ENCODE measurements around the gene CEP85. TPM values are rescaled to one million over a fixed set of nuclear protein-coding genes. Genes with fewer than 3 reads are reported as not detected.
A peak's percentile ranks its signal among the peaks of the same experiment; 100 is the strongest.

Gene CEP85
- total and polyA plus RNA-seq, 10 of the 15 experiments (the other 5 are each of a cell fraction or from before 2014, with no cell fraction given) = 8.4 to 26.8 (median 21.5) TPM

GRCh38 chr1:26318338-26319064 lies 84.5 kb downstream of the CEP85 start (continued):
- no peak for TF ChIP-seq SKIL (IDR thresholded peaks at IDR 0.05; ENCODE audit: low read depth, poor library complexity, severe bottlenecking)
- TF ChIP-seq ATF2 (IDR thresholded peaks at IDR 0.05; ENCODE audit: low read length) = no peak
- TF ChIP-seq BRCA1 (IDR thresholded peaks at IDR 0.05; ENCODE audit: low read depth, low read length) = no peak
- TF ChIP-seq YBX1 (IDR thresholded peaks at IDR 0.05) = no peak
- TF ChIP-seq CHD2 (IDR thresholded peaks at IDR 0.05; ENCODE audit: borderline replicate concordance, low read depth, low read length) = peak; percentile 59; the same call in 1 of the 2 replicates
- TF ChIP-seq MEF2B (IDR thresholded peaks at IDR 0.05; ENCODE audit: partially characterized antibody, poor library complexity, severe bottlenecking) = no peak
- TF ChIP-seq CBFB (IDR thresholded peaks at IDR 0.05; ENCODE audit: low read depth) = no peak
- TF ChIP-seq E2F8 (IDR thresholded peaks at IDR 0.05; ENCODE audit: low read depth, partially characterized antibody) = no peak
- TF ChIP-seq MXI1 (IDR thresholded peaks at IDR 0.05; ENCODE audit: low read depth, low read length) = 0 out of 2 replicates have a peak, but pooled peaks have one; percentile 19
- peak; percentile 25; the same call in 1 of the 2 replicates for TF ChIP-seq DPF2 (IDR thresholded peaks at IDR 0.05)
- 0 out of 2 replicates have a peak, but pooled peaks have one; percentile 28 for TF ChIP-seq HDGF (IDR thresholded peaks at IDR 0.05)
- TF ChIP-seq CREM (IDR thresholded peaks at IDR 0.05; ENCODE audit: low read depth) = no peak
- TF ChIP-seq USF2 (IDR thresholded peaks at IDR 0.05; ENCODE audit: borderline replicate concordance, low read depth, low read length) = peak; percentile 47
- TF ChIP-seq SP1 (IDR thresholded peaks at IDR 0.05; ENCODE audit: low read depth, low read length) = no peak
- TF ChIP-seq NFXL1 (IDR thresholded peaks at IDR 0.05; ENCODE audit: borderline replicate concordance) = no peak
- peak; percentile 67 for TF ChIP-seq EED (IDR thresholded peaks at IDR 0.05; ENCODE audit: low read depth)
- TF ChIP-seq SMC3 (IDR thresholded peaks at IDR 0.05; ENCODE audit: borderline replicate concordance, low read length) = no peak
- no peak for TF ChIP-seq RAD21 (IDR thresholded peaks at IDR 0.05; ENCODE audit: insufficient read depth, low read depth, low read length)
- no peak for TF ChIP-seq HCFC1 (IDR thresholded peaks at IDR 0.05; ENCODE audit: low read length)
- no peak for TF ChIP-seq HDAC6 (IDR thresholded peaks at IDR 0.05; ENCODE audit: unreplicated experiment)
- 0 out of 2 replicates have a peak, but pooled peaks have one; percentile 39 for TF ChIP-seq POLR2AphosphoS2 (IDR thresholded peaks at IDR 0.05; ENCODE audit: low read depth, low read length)
- no peak for TF ChIP-seq NBN (IDR thresholded peaks at IDR 0.05)
- peak; percentile 10; the same call in 1 of the 2 replicates for TF ChIP-seq MTA2 (IDR thresholded peaks at IDR 0.05; ENCODE audit: low read depth)
- TF ChIP-seq TCF3 (IDR thresholded peaks at IDR 0.05; ENCODE audit: borderline replicate concordance, insufficient read depth, low read depth, low read length) = peak; percentile 14; the same call in 1 of the 2 replicates
